Uterus (tissue), 4 donors: ENCODE results near the gene PNMA8B. TPM values are rescaled to one million over a fixed set of nuclear protein-coding genes. Genes with fewer than 3 reads are reported as not detected.

Experiments used
- DNase-seq, 2 donors: peaks; one replicate each; pipeline ENCODE4 v3.0.0-alpha.2; 2019 to 2020
- H3K27ac ChIP-seq, 2 donors: fragments of 200-600 bp; sonication (generic); 1 replicate in 1 of 2; 2 replicates in 1 of 2; pipeline ENCODE4 v1.5.1; 2016 to 2018
- H3K27me3 ChIP-seq, 2 donors: fragments of 200-600 bp; sonication (generic); one replicate each; pipeline ENCODE4 v1.5.1; 2018 to 2019; ENCODE audit warnings: control low read depth in 1 of 2
- H3K36me3 ChIP-seq, 2 donors: fragments of 200-600 bp; sonication (generic); one replicate each; pipeline ENCODE4 v1.5.1; 2019; ENCODE audit warnings: control low read depth in 1 of 2
- H3K4me1 ChIP-seq, 2 donors: fragments of 200-600 bp; sonication (generic); one replicate each; pipeline ENCODE4 v1.5.1; 2018 to 2019; ENCODE audit warnings: control low read depth in 1 of 2
- H3K4me3 ChIP-seq, 2 donors: fragments of 200-600 bp; sonication (generic); 1 replicate in 1 of 2; 2 replicates in 1 of 2; pipeline ENCODE4 v1.5.1; 2018 to 2019; ENCODE audit warnings: mild to moderate bottlenecking in 1 of 2
- H3K9me3 ChIP-seq, 2 donors: fragments of 200-600 bp; sonication (generic); one replicate each; pipeline ENCODE4 v1.5.1; 2019; ENCODE audit warnings: control low read depth in 1 of 2
- CTCF ChIP-seq, 4 experiments: fragments of 200-600 bp in 2 of 4; fragments of 450-650 bp in 2 of 4; sonication (generic) in 2 of 4; IDR thresholded peaks; one replicate each; pipeline ENCODE4 v1.5.1; 2016 to 2019; ENCODE audit warnings: antibody characterized with exemption in 4 of 4, mild to moderate bottlenecking in 2 of 4, moderate library complexity in 1 of 4
- POLR2A ChIP-seq, 2 donors: fragments of 450-650 bp; IDR thresholded peaks; one replicate each; pipeline ENCODE4 v1.6.1; 2016; ENCODE audit warnings: antibody characterized with exemption in 2 of 2, mild to moderate bottlenecking in 1 of 2, moderate library complexity in 1 of 2
- intact Hi-C: fragments of 100-400 bp; cut with DNase I; formaldehyde crosslinking; loops from one replicate; pipeline ENCODE4 v1.15.1; 2023; ENCODE audit warnings: low total_unique reads
- total RNA-seq, 4 donors: library from RNA; depleted of rRNA in 3 of 4; stranded (reverse); fragments of >200 nt in 3 of 4; gene quantifications; one replicate each; pipeline versions ENCODE4 v1.1.0 to v1.2.4, GENCODE V29; 2014 to 2023
- donor health status: DM: yes; HTN: yes; CAD: no.

Gene PNMA8B
- total RNA-seq, 4 donors from 2014 or later, result 2.2 to 7.9 (median 3.1) TPM; not detected in 1

- intact Hi-C loops, result loop anchor here (5.0 kb wide), 1 partner anchor 84 kb away; no protein-coding TSS in a partner anchor
- H3K4me1 ChIP-seq, result peaks cover 0 to 11% of the 10 kb centered on the region in 2 donors
- H3K9me3 ChIP-seq, result no peaks in the 10 kb centered on the region
- H3K27ac ChIP-seq, result no peak overlapping the region
- H3K36me3 ChIP-seq, result no peaks in the 10 kb centered on the region
- H3K4me3 ChIP-seq, result no peak overlapping the region
- TF ChIP-seq CTCF (IDR thresholded peaks at IDR 0.05), result no peak
- TF ChIP-seq POLR2A (IDR thresholded peaks at IDR 0.05), result no peak
- no peak for DNase-seq
- H3K27me3 ChIP-seq, result no peaks in the 10 kb centered on the region
These were observed 9.3 kb downstream of the PNMA8B start for GRCh38 chr19:46486358-46486757.

GRCh38 chr19:46484656-46485055 lies 11.0 kb downstream of the PNMA8B start:
- no peak for TF ChIP-seq POLR2A (IDR thresholded peaks at IDR 0.05)
- no peak for TF ChIP-seq CTCF (IDR thresholded peaks at IDR 0.05)
- Histone ChIP-seq H3K27me3 (no peaks in the 10 kb centered on the region), H3K9me3 (no peaks in the 10 kb centered on the region), H3K27ac (no peak overlapping the region), H3K36me3 (no peaks in the 10 kb centered on the region), H3K4me3 (no peak overlapping the region), H3K4me1 (peaks cover 0 to 6% of the 10 kb centered on the region in 2 donors)
- intact Hi-C loops, result loop anchor here (5.0 kb wide), 1 partner anchor 82 kb away; no protein-coding TSS in a partner anchor
- no peak for DNase-seq

- H3K4me1 ChIP-seq, result no peaks in the 10 kb centered on the region
- H3K9me3 ChIP-seq, result no peaks in the 10 kb centered on the region
- no peak overlapping the region for H3K4me3 ChIP-seq
- TF ChIP-seq POLR2A (IDR thresholded peaks at IDR 0.05) (no peak), CTCF (IDR thresholded peaks at IDR 0.05) (no peak)
- DNase-seq, result no peak
- no peaks in the 10 kb centered on the region for H3K27me3 ChIP-seq
- no peaks in the 10 kb centered on the region for H3K36me3 ChIP-seq
- H3K27ac ChIP-seq, result peak overlapping the region; percentile 74 to 90
- intact Hi-C loops, result no loop called here
These were observed 13.0 kb downstream of the PNMA8B start for GRCh38 chr19:46482631-46483030.

- peak; percentile 62 to 64 for DNase-seq
- H3K27me3 ChIP-seq, result no peaks in the 10 kb centered on the region
- H3K9me3 ChIP-seq, result no peaks in the 10 kb centered on the region
- intact Hi-C loops, result no loop called here
- H3K4me1 ChIP-seq, result no peaks in the 10 kb centered on the region
- H3K4me3 ChIP-seq, result peak overlapping the region in 1 of 2 donors; percentile 2
- no peaks in the 10 kb centered on the region for H3K36me3 ChIP-seq
- TF ChIP-seq POLR2A (IDR thresholded peaks at IDR 0.05), result no peak
- TF ChIP-seq CTCF (IDR thresholded peaks at IDR 0.05), result no peak
- H3K27ac ChIP-seq, result peak overlapping the region; percentile 74 to 90
These were observed 13.7 kb downstream of the PNMA8B start for GRCh38 chr19:46481947-46482346.

GRCh38 chr19:46481223-46481848 lies 14.3 kb downstream of the PNMA8B start:
- Histone ChIP-seq H3K4me1 (no peaks in the 10 kb centered on the region), H3K27me3 (no peaks in the 10 kb centered on the region), H3K27ac (peak overlapping the region; percentile 74 to 90), H3K4me3 (no peak overlapping the region), H3K9me3 (no peaks in the 10 kb centered on the region), H3K36me3 (no peaks in the 10 kb centered on the region)
- intact Hi-C loops, result no loop called here
- no peak for TF ChIP-seq CTCF (IDR thresholded peaks at IDR 0.05)
- TF ChIP-seq POLR2A (IDR thresholded peaks at IDR 0.05), result no peak
- DNase-seq, result peak; percentile 43 to 63
